ENCODE measurements around the gene JCAD. TPM values are rescaled to one million over a fixed set of nuclear protein-coding genes. Genes with fewer than 3 reads are reported as not detected.

The JCAD gene
- total and polyA plus RNA-seq, 10 of the 15 experiments (the other 5 are each of a cell fraction or from before 2014, with no cell fraction given): 0.28 TPM; not detected in 9

GRCh38 chr10:30099101-30099500 lies 39.7 kb upstream of the JCAD start:
- ChIA-PET SMC1A (ENCODE audit: uncharacterized antibody, unreplicated experiment) (interaction anchor here (0.6 to 1.1 kb wide), 2 partner anchors 11 to 135 kb away, joined by 3 to 4 read pairs; no protein-coding TSS in a partner anchor), CTCF (interaction anchor here (0.6 to 0.7 kb wide), 2 partner anchors 421 to 690 kb away, joined by 3 read pairs; no protein-coding TSS in a partner anchor)
- 0% methylated on average over 1 of the region's 1 CpG for WGBS (ENCODE audit: insufficient coverage, insufficient replicate concordance, low lambda C conversion rate, missing lambda C conversion rate)

GRCh38 chr10:30098629-30099028 lies 39.2 kb upstream of the JCAD start:
- ChIA-PET SMC1A (ENCODE audit: uncharacterized antibody, unreplicated experiment) (interaction anchor here (0.6 to 1.1 kb wide), 2 partner anchors 10 to 136 kb away, joined by 3 to 4 read pairs; no protein-coding TSS in a partner anchor), POLR2A (no interaction called here), RAD21 (ENCODE audit: unreplicated experiment) (no interaction called here), CTCF (interaction anchor here (0.6 to 0.7 kb wide), 2 partner anchors 421 to 689 kb away, joined by 3 read pairs; no protein-coding TSS in a partner anchor)
- Histone ChIP-seq H2AFZ (ENCODE audit: control insufficient read depth, low read depth, low read length) (no peak overlapping the region), H3K4me3 (no peak overlapping the region), H3K79me2 (ENCODE audit: control insufficient read depth, insufficient read depth, low read length) (no peaks in the 10 kb centered on the region), H3K9ac (ENCODE audit: control insufficient read depth, insufficient read depth, low read length) (no peak overlapping the region), H3K36me3 (ENCODE audit: control insufficient read depth in 2 of 2, insufficient read depth in 2 of 2, low read length in 1 of 2) (no peaks in the 10 kb centered on the region), H3K27ac (ENCODE audit: control insufficient read depth, insufficient read depth) (no peak overlapping the region), H3K4me2 (ENCODE audit: control insufficient read depth, insufficient read depth) (no peak overlapping the region), H4K20me1 (ENCODE audit: control insufficient read depth, insufficient read depth) (no peaks in the 10 kb centered on the region), H3K27me3 (replicated peaks in 1 of 2; ENCODE audit: control insufficient read depth in 2 of 2, insufficient read depth in 2 of 2, low read length in 1 of 2) (no peaks in the 10 kb centered on the region), H3K4me1 (ENCODE audit: control insufficient read depth, insufficient read depth, low read length) (no peaks in the 10 kb centered on the region), H3K9me3 (replicated peaks; ENCODE audit: control insufficient read depth, insufficient read depth, low read length) (no peaks in the 10 kb centered on the region)
- TF ChIP-seq ZNF217 (IDR thresholded peaks at IDR 0.05): no peak
- no peak for TF ChIP-seq RUNX3 (IDR thresholded peaks at IDR 0.05; ENCODE audit: low read length)
- no peak for TF ChIP-seq IRF4 (IDR thresholded peaks at IDR 0.05; ENCODE audit: low read depth, low read length)
- no peak for TF ChIP-seq LARP7 (IDR thresholded peaks at IDR 0.05)
- TF ChIP-seq SREBF1 (IDR thresholded peaks at IDR 0.05; ENCODE audit: low read length): no peak
- no peak for TF ChIP-seq ZBTB11 (CRISPR knock-in tag; IDR thresholded peaks at IDR 0.05)
- intact Hi-C loops (cut with micrococcal nuclease; ENCODE audit: unreplicated experiment): no loop called here
- 5% methylated on average over 3 of the region's 3 CpGs for WGBS (ENCODE audit: insufficient coverage, insufficient replicate concordance, low lambda C conversion rate, missing lambda C conversion rate)
- ATAC-seq (no peak), DNase-seq (ENCODE audit: low read depth, low spot score) (no peak), FAIRE-seq (no peak)
- no TSS peak for BruUV-seq (replicated peaks)
- in situ Hi-C loops (cut with MboI): no loop called here

More at GRCh38 chr10:30099101-30099500, 39.7 kb upstream of the JCAD start:
- Histone ChIP-seq H3K79me2 (ENCODE audit: control insufficient read depth, insufficient read depth, low read length) (no peaks in the 10 kb centered on the region), H3K9ac (ENCODE audit: control insufficient read depth, insufficient read depth, low read length) (no peak overlapping the region), H3K4me2 (ENCODE audit: control insufficient read depth, insufficient read depth) (no peak overlapping the region), H3K36me3 (ENCODE audit: control insufficient read depth in 2 of 2, insufficient read depth in 2 of 2, low read length in 1 of 2) (no peaks in the 10 kb centered on the region), H3K4me3 (no peak overlapping the region), H3K27me3 (replicated peaks in 1 of 2; ENCODE audit: control insufficient read depth in 2 of 2, insufficient read depth in 2 of 2, low read length in 1 of 2) (no peaks in the 10 kb centered on the region), H4K20me1 (ENCODE audit: control insufficient read depth, insufficient read depth) (no peaks in the 10 kb centered on the region), H2AFZ (ENCODE audit: control insufficient read depth, low read depth, low read length) (no peak overlapping the region), H3K27ac (ENCODE audit: control insufficient read depth, insufficient read depth) (no peak overlapping the region), H3K4me1 (ENCODE audit: control insufficient read depth, insufficient read depth, low read length) (no peaks in the 10 kb centered on the region), H3K9me3 (replicated peaks; ENCODE audit: control insufficient read depth, insufficient read depth, low read length) (no peaks in the 10 kb centered on the region)
- no peak for TF ChIP-seq SREBF1 (IDR thresholded peaks at IDR 0.05; ENCODE audit: low read length)
- no peak for TF ChIP-seq ATF3 (IDR thresholded peaks at IDR 0.05; ENCODE audit: borderline replicate concordance, extremely low read depth, low read depth, low read length)
- TF ChIP-seq TAF1 (IDR thresholded peaks at IDR 0.05; ENCODE audit: borderline replicate concordance, low read depth, low read length): no peak
- TF ChIP-seq EED (IDR thresholded peaks at IDR 0.05; ENCODE audit: low read depth): no peak
- TF ChIP-seq SREBF2 (IDR thresholded peaks at IDR 0.05; ENCODE audit: low read length): no peak
- ChIA-PET RAD21 (ENCODE audit: unreplicated experiment) (no interaction called here), POLR2A (no interaction called here)
- DNase-seq (ENCODE audit: low read depth, low spot score): no peak
- no TSS peak for BruUV-seq (replicated peaks)
- FAIRE-seq: no peak
- intact Hi-C loops (cut with micrococcal nuclease; ENCODE audit: unreplicated experiment): no loop called here
- in situ Hi-C loops (cut with MboI): no loop called here
- ATAC-seq: no peak

Measured in GM12878 (cell line).